IMR-90 (cell line): ENCODE measurements around the gene TNRC6C. TPM values are rescaled to one million over a fixed set of nuclear protein-coding genes. Genes with fewer than 3 reads are reported as not detected.

Experiments used
- ATAC-seq: fragments of 200-7000 bp; cut with Tn5 transposase; 2 replicates; pipeline ENCODE4 v1.9.1; 2020; ENCODE audit warnings: low read depth, mild to moderate bottlenecking, moderate library complexity
- BruUV-seq: library from RNA; stranded (reverse); fragments of 400-500 nt; replicated peaks from 2 replicates; lab custom pipeline; 2021; lab: Mats Ljungman, UMichigan
- CTCF ChIA-PET: fragments of 300-600 bp; formaldehyde crosslinking; extraction: SDS; loops from one replicate; lab custom pipeline; 2021; ENCODE audit warnings: antibody characterized with exemption; lab: Yijun Ruan, JAX
- POLR2A ChIA-PET: fragments of 300-600 bp; sonication (Branson Sonifier 250); formaldehyde crosslinking; loops from one replicate; lab custom pipeline; 2022; ENCODE audit warnings: antibody characterized with exemption; ENCODE audit not compliant: unreplicated experiment; lab: Charles Lee
- DNase-seq: peaks from one replicate; pipeline ENCODE4 v3.0.0; 2013
- H2AFZ ChIP-seq: replicated peaks from 2 replicates; pipeline ENCODE3; 2013; ENCODE audit warnings: low read length, mild to moderate bottlenecking; ENCODE audit not compliant: poor library complexity
- H2AK5ac ChIP-seq: 2 replicates; pipeline ENCODE4 v1.6.1; 2013; ENCODE audit warnings: low read depth, low read length, inconsistent platforms
- H2AK9ac ChIP-seq: replicated peaks from 2 replicates; pipeline ENCODE3; 2013; ENCODE audit warnings: mild to moderate bottlenecking, low read depth, low read length, moderate library complexity; ENCODE audit not compliant: poor library complexity
- H2BK120ac ChIP-seq: 2 replicates; pipeline ENCODE4 v1.6.1; 2013; ENCODE audit warnings: low read depth, low read length, inconsistent platforms
- H2BK15ac ChIP-seq: 3 replicates; pipeline ENCODE4 v1.6.1; 2013; ENCODE audit warnings: low read depth, low read length, inconsistent platforms
- H2BK20ac ChIP-seq: 2 replicates; pipeline ENCODE4 v1.6.1; 2013; ENCODE audit warnings: low read depth, mild to moderate bottlenecking, inconsistent platforms, low read length, moderate library complexity
- H2BK5ac ChIP-seq: 2 replicates; pipeline ENCODE4 v1.6.1; 2013; ENCODE audit warnings: mild to moderate bottlenecking, low read depth, low read length, inconsistent platforms; ENCODE audit not compliant: poor library complexity, severe bottlenecking
- H3K14ac ChIP-seq: replicated peaks from 2 replicates; pipeline ENCODE4 v1.6.1; 2013; ENCODE audit warnings: low read depth, low read length, inconsistent platforms
- H3K18ac ChIP-seq: 2 replicates; pipeline ENCODE4 v1.6.1; 2013; ENCODE audit warnings: low read depth, low read length, control low read depth
- H3K23ac ChIP-seq: 2 replicates; pipeline ENCODE4 v1.6.1; 2013; ENCODE audit warnings: low read depth, low read length, inconsistent platforms
- H3K27ac ChIP-seq: 2 replicates; pipeline ENCODE4 v1.5.1; 2013; ENCODE audit warnings: mild to moderate bottlenecking, control low read depth, low read length; ENCODE audit not compliant: insufficient read depth
- H3K27me3 ChIP-seq: 2 replicates; pipeline ENCODE4 v1.6.1; 2013; ENCODE audit warnings: low read length; ENCODE audit not compliant: control insufficient read depth, insufficient read depth
- H3K36me3 ChIP-seq: 2 replicates; pipeline ENCODE4 v1.6.1; 2013; ENCODE audit warnings: low read length, mixed read lengths; ENCODE audit not compliant: control insufficient read depth, insufficient read depth
- H3K4ac ChIP-seq: 2 replicates; pipeline ENCODE4 v1.6.1; 2013; ENCODE audit warnings: low read depth, low read length, inconsistent platforms
- H3K4me1 ChIP-seq: 2 replicates; pipeline ENCODE4 v1.6.1; 2013; ENCODE audit warnings: low read length, mixed read lengths; ENCODE audit not compliant: control insufficient read depth, insufficient read depth
- H3K4me2 ChIP-seq: 2 replicates; pipeline ENCODE4 v1.6.1; 2013; ENCODE audit warnings: low read depth, mild to moderate bottlenecking, control low read depth, low read length, moderate library complexity
- H3K4me3 ChIP-seq: 2 replicates; pipeline ENCODE4 v1.5.1; 2013; ENCODE audit warnings: low read depth, mild to moderate bottlenecking, control low read depth, low read length, moderate library complexity; ENCODE audit not compliant: insufficient read depth
- H3K56ac ChIP-seq: 2 replicates; pipeline ENCODE4 v1.6.1; 2013; ENCODE audit warnings: low read length, inconsistent platforms; ENCODE audit not compliant: insufficient read depth; ENCODE audit errors: extremely low read depth
- H3K79me1 ChIP-seq, 2 experiments: 2 replicates each; pipeline ENCODE4 v1.6.1; 2013; ENCODE audit warnings: low read length in 2 of 2, inconsistent platforms in 1 of 2, low read depth in 1 of 2
- H3K9ac ChIP-seq: 2 replicates; pipeline ENCODE4 v1.6.1; 2013; ENCODE audit warnings: low read depth, low read length, control low read depth
- H3K9me1 ChIP-seq: 2 replicates; pipeline ENCODE4 v1.6.1; 2013; ENCODE audit warnings: low read length, inconsistent platforms; ENCODE audit not compliant: insufficient read depth
- H3K9me3 ChIP-seq: 2 replicates; pipeline ENCODE4 v1.6.1; 2013; ENCODE audit warnings: low read length; ENCODE audit not compliant: control insufficient read depth, insufficient read depth
- H4K20me1 ChIP-seq: 2 replicates; pipeline ENCODE4 v1.6.1; 2013; ENCODE audit warnings: low read length, inconsistent platforms; ENCODE audit not compliant: insufficient read depth
- H4K5ac ChIP-seq: 2 replicates; pipeline ENCODE4 v1.6.1; 2013; ENCODE audit warnings: mild to moderate bottlenecking, low read depth, low read length, control low read depth
- H4K8ac ChIP-seq, 2 experiments: 2 replicates each; pipeline ENCODE4 v1.6.1; 2013; ENCODE audit warnings: low read depth in 2 of 2, low read length in 2 of 2, control low read depth in 1 of 2, inconsistent platforms in 1 of 2
- H4K91ac ChIP-seq: 2 replicates; pipeline ENCODE4 v1.6.1; 2013; ENCODE audit warnings: low read depth, low read length, inconsistent platforms; ENCODE audit not compliant: insufficient read depth
- BHLHE40 ChIP-seq: fragments of 150-350 bp; IDR thresholded peaks from 2 replicates; pipeline ENCODE4 v1.6.1; 2016; ENCODE audit warnings: mild to moderate bottlenecking, low read depth, low read length
- CEBPB ChIP-seq: IDR thresholded peaks from 2 replicates; pipeline ENCODE4 v1.6.1; 2012; ENCODE audit warnings: low read depth, low read length, improper control_type of control experiment
- CHD1 ChIP-seq: IDR thresholded peaks from 2 replicates; pipeline ENCODE4 v1.6.1; 2012; ENCODE audit warnings: low read depth, low read length, improper control_type of control experiment
- CTCF ChIP-seq: conservative IDR thresholded peaks from 2 replicates; pipeline ENCODE4 v1.5.1; 2012; ENCODE audit warnings: mild to moderate bottlenecking, low read depth, low read length, improper control_type of control experiment
- ELK1 ChIP-seq: fragments of 150-350 bp; IDR thresholded peaks from 2 replicates; pipeline ENCODE4 v1.6.1; 2016; ENCODE audit warnings: low read depth, mild to moderate bottlenecking, low read length, moderate library complexity, borderline replicate concordance
- FOS ChIP-seq: fragments of 150-350 bp; IDR thresholded peaks from 2 replicates; pipeline ENCODE4 v1.6.1; 2016; ENCODE audit warnings: low read depth, low read length
- MAFK ChIP-seq: IDR thresholded peaks from 2 replicates; pipeline ENCODE4 v1.6.1; 2012; ENCODE audit warnings: low read depth, low read length, improper control_type of control experiment
- MAZ ChIP-seq: IDR thresholded peaks from 2 replicates; pipeline ENCODE4 v1.6.1; 2012; ENCODE audit warnings: low read depth, mild to moderate bottlenecking, low read length, improper control_type of control experiment, moderate library complexity, borderline replicate concordance
- MXI1 ChIP-seq: IDR thresholded peaks from 2 replicates; pipeline ENCODE4 v1.6.1; 2012; ENCODE audit warnings: low read depth, mild to moderate bottlenecking, low read length, moderate library complexity, borderline replicate concordance
- NFE2L2 ChIP-seq: fragments of 150-350 bp; IDR thresholded peaks from 2 replicates; pipeline ENCODE4 v1.6.1; 2016; ENCODE audit warnings: low read depth, mild to moderate bottlenecking, low read length
- POLR2A ChIP-seq: IDR thresholded peaks from 2 replicates; pipeline ENCODE4 v1.6.1; 2012; ENCODE audit warnings: mild to moderate bottlenecking, low read depth, low read length
- RAD21 ChIP-seq: IDR thresholded peaks from 2 replicates; pipeline ENCODE4 v1.6.1; 2012; ENCODE audit warnings: low read length, improper control_type of control experiment
- RCOR1 ChIP-seq: IDR thresholded peaks from 2 replicates; pipeline ENCODE4 v1.6.1; 2012; ENCODE audit warnings: mild to moderate bottlenecking, low read length, improper control_type of control experiment; ENCODE audit not compliant: insufficient replicate concordance
- RFX5 ChIP-seq: IDR thresholded peaks from 2 replicates; pipeline ENCODE4 v1.8.0; 2012; ENCODE audit warnings: low read depth, mild to moderate bottlenecking, low read length, moderate library complexity
- SMC3 ChIP-seq: fragments of 150-350 bp; IDR thresholded peaks from 2 replicates; pipeline ENCODE4 v1.6.1; 2016; ENCODE audit warnings: low read depth, mild to moderate bottlenecking, antibody characterized with exemption, low read length, moderate library complexity
- WGBS, 2 experiments: methylation state at CpG; one replicate each; pipeline versions ENCODE4 v1.1.5 to v1.1.7; 2013; ENCODE audit warnings: missing lambda C conversion rate in 2 of 2; ENCODE audit not compliant: insufficient read length in 1 of 2; ENCODE audit errors: extremely low coverage in 2 of 2; 5-methylcytosine and 5-hydroxymethylcytosine counted together
- dilution Hi-C: fragments of 300-500 bp; cut with HindIII; formaldehyde crosslinking; loops from one replicate; pipeline ENCODE4 v1.14.3; 2018; ENCODE audit warnings: low sequenced_read_pairs; ENCODE audit not compliant: unreplicated experiment
- in situ Hi-C: fragments of 300-500 bp; cut with MboI; formaldehyde crosslinking; loops from 3 replicates; pipeline ENCODE4 v1.14.3; 2019; ENCODE audit warnings: low sequenced_read_pairs, inconsistent platforms, mixed read lengths
- intact Hi-C: fragments of 100-400 bp; cut with micrococcal nuclease; formaldehyde crosslinking; loops from 2 replicates; pipeline ENCODE4 v1.10.0; 2022
- polyA plus RNA-seq, 3 experiments: library from polyadenylated mRNA; depleted of rRNA; stranded (reverse); fragments of >200 nt; gene quantifications; 2 replicates each; pipeline ENCODE4 v1.2.3, GENCODE V29; 2012; ENCODE audit warnings: low replicate concordance in 1 of 3
- total RNA-seq: library from RNA; depleted of rRNA; stranded (reverse); fragments of >200 nt; gene quantifications from 2 replicates; pipeline ENCODE4 v1.2.3, GENCODE V29; 2012
- TF ChIP-seq, protein P1 (sequence below): fragments of 150-350 bp; IDR thresholded peaks from 2 replicates; pipeline ENCODE4 v1.6.1; 2017; ENCODE audit warnings: mild to moderate bottlenecking, antibody characterized with exemption, low read length, low read depth

TNRC6C gene
- total and polyA plus RNA-seq, 2 of the 4 experiments (the other 2 are of a cell fraction), result 1.6 to 2.7 TPM

GRCh38 chr17:78064708-78065107 is 106.2 kb downstream of the TNRC6C start:
- H2AFZ ChIP-seq, result no peak overlapping the region
- H3K4me2 ChIP-seq, result no peak overlapping the region
- H3K9ac ChIP-seq, result no peak overlapping the region
- no peak overlapping the region for H4K5ac ChIP-seq
- intact Hi-C loops, result no loop called here
- no peaks in the 10 kb centered on the region for H3K4me1 ChIP-seq
- no peak overlapping the region for H4K91ac ChIP-seq
- H3K56ac ChIP-seq, result no peak overlapping the region
- no peak overlapping the region for H2AK5ac ChIP-seq
- H3K4me3 ChIP-seq, result no peak overlapping the region
- dilution Hi-C loops, result no loop called here
- H3K9me1 ChIP-seq, result no peaks in the 10 kb centered on the region
- H2BK120ac ChIP-seq, result no peak overlapping the region
- DNase-seq (no peak), ATAC-seq (no peak)
- no TSS peak for BruUV-seq
- H3K36me3 ChIP-seq, result peaks cover 7% of the 10 kb centered on the region
- H3K23ac ChIP-seq, result no peak overlapping the region
- ChIA-PET CTCF (interaction anchor here (1.0 kb wide), 1 partner anchor 11 kb away, joined by 3 read pairs; no protein-coding TSS in a partner anchor), POLR2A (no interaction called here)
- no peak overlapping the region for H3K18ac ChIP-seq
- peaks cover 0 to 11% of the 10 kb centered on the region in 2 experiments; a peak in 2 of 4 replicates for H3K79me1 ChIP-seq
- H3K14ac ChIP-seq, result no peak overlapping the region
- no peaks in the 10 kb centered on the region for H3K27me3 ChIP-seq
- H4K20me1 ChIP-seq, result no peaks in the 10 kb centered on the region
- no peaks in the 10 kb centered on the region for H3K9me3 ChIP-seq
- no peak overlapping the region for H2AK9ac ChIP-seq
- in situ Hi-C loops, result no loop called here
- H3K4ac ChIP-seq, result no peak overlapping the region
- TF ChIP-seq FOS, result no peak
- no peak for TF ChIP-seq RCOR1
- TF ChIP-seq MAZ, result no peak
- no peak for TF ChIP-seq BHLHE40
- TF ChIP-seq NFE2L2, result no peak
- TF ChIP-seq RAD21, result no peak
- no peak for TF ChIP-seq CTCF
- TF ChIP-seq ELK1, result no peak
- TF ChIP-seq, protein P1, sequence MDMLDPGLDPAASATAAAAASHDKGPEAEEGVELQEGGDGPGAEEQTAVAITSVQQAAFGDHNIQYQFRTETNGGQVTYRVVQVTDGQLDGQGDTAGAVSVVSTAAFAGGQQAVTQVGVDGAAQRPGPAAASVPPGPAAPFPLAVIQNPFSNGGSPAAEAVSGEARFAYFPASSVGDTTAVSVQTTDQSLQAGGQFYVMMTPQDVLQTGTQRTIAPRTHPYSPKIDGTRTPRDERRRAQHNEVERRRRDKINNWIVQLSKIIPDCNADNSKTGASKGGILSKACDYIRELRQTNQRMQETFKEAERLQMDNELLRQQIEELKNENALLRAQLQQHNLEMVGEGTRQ, result no peak
- no peak for TF ChIP-seq CHD1
- no peak for TF ChIP-seq RFX5
- no peak for TF ChIP-seq POLR2A
- no peak for TF ChIP-seq MAFK
- TF ChIP-seq MXI1, result no peak
- TF ChIP-seq CEBPB, result no peak
- TF ChIP-seq SMC3, result no peak
- H4K8ac ChIP-seq, result no peak overlapping the region
- H2BK15ac ChIP-seq, result no peak overlapping the region
- no peak overlapping the region for H2BK20ac ChIP-seq
- 90% methylated on average over 4 of the region's 4 CpGs; no CpG with 5 or more reads in 1 of the 2 experiments for WGBS, 2 experiments
- no peak overlapping the region for H2BK5ac ChIP-seq
- no peak overlapping the region for H3K27ac ChIP-seq
